SIG-M5 (cell line): ENCODE data around the gene CEACAM3.

Source experiments
- DNase-seq: peaks from one replicate; lab custom pipeline; 2025; lab: John Stamatoyannopoulos, UW

CEACAM3 gene

DNA sequence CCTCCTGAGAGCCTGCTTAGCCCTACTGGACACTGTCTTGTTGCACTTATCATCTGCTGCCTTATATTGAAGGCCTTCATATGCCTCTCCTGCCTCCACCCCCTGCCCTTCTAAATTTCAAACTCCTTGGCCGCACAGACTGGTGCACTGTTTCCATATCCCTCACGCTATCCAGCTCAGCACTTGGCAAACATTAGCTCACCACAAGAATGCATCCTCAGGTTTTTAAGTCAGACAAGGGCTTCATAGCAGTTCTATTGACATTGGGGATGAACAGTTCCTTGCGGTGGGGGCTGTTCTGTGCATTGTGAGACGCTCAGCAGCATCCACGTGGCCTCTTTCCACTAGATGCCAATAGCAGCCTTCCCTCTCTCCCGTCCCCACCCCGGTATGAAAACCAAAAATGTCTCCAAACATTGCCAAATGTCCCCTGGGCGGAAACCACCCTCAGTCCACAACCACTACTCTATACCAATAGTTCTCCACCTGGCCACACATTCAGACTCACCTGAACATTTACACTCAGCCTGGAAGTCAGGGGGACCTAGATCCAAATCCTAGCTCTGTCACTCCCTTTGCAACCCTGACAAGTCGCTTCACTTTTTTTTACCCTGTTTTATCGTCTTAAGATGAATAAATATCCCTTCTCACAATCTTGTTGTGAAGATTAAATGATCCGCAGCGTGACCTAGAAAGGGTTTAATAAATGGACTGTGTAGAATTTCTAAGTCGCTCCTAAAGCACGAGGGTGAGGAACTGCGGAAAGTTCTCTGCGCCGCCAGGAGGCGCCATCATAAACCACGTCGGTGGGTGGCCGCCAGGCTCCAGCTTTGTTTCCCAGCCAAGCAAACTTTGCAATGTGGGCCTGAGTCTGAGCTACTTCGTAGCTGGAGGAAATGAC is 3.6 kb upstream of the CEACAM3 start:
- DNase-seq = no peak

DNA sequence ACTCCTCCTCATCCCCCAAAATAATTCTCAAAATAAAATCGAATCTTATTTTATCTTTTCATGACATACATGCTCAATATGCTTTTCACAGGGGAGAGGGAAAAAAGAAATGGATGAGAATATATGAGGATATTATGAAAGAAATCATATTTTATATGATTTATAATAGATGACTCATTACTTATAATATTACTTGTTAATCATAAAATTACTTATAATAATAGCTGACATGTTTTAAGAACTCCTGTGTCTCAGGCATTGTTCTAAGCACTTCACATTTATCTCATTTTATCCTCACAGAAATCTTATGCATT is 3.0 kb upstream of the CEACAM3 start:
- no peak for DNase-seq

DNA sequence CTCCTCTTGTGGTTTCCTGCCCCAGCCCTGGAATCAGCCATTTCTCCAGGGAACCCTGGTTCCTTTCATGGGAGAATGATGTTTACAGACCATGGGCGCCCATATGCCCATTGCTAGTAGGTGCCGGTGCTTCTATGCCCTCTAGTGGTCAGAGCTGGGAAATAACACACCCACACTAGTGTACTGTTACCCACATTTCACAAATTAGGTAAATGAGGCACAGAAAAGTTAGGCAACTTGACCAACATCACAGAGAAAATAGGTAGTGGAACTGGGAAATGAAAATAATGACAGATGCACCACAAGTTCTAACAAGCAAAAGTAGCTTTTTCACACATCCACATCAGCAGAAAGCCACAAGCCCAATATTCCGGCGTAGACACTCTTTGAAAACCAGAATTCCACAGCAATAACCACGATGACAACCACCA is 1.3 kb upstream of the CEACAM3 start:
- DNase-seq = no peak

DNA sequence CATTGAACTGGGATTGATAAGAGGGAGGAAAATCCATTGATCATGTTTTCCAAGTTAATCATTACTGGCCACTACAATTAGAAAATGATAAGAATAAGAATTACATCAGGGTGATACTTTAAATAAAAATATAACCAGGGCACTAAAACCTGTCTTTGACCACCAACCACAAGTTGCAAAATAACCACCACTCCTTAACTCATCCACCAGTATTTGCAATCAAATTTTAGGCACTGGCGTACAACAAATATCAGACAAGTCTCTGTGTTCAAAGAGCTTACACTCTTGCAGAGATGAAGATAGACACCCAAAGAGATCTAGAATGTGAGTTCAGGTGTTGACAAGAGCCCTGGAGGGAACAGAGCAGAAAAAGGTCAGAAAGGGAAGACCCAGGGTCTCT is 514 bp downstream of the CEACAM3 start:
- DNase-seq = no peak

DNA sequence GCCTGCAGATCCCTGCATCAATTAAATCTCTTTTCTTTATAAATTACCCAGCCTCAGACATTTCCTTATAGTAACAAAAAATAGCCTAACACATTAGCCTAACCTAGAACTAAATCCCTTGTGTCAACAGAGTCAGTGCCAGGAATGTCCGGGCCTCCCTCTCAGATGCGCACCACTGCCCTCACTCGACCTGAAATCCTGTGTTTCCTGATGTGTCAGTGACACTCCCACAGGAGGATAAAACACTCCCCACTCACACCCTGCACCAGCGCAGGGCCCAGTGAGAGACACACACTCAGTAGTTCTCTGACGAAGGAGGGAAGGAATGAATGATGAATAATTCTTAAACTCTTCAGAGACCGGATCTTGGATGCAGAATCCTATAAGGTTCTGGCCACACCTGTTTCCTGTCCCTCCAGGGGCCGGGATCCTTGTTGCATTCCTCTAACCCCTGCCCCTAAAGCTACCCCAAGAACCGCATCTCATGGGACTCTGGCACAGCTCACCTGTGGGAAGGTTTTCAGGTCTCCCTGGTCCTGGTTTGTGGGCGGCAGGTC is 3.1 kb downstream of the CEACAM3 start:
- DNase-seq = no peak

DNA sequence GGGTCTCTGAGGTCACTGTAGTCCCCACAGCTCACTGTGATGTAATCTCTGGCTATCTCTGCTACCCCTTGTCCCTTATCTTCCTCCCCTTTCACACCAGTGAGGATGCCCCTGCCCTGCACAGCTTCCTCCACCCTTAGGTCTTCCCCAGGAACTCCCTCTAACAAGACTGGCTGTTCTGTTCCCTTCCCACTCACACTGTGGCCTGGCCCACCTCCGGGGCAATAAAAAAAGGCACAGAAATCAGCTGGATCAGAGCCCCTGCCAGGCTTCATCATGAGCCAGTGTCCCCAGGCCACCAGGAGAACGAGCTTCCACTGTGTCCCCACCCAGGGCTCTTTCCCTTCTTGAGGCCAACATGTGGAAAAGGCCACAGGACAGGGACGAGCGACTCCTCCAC is 4.6 kb downstream of the CEACAM3 start:
- DNase-seq = no peak

DNA sequence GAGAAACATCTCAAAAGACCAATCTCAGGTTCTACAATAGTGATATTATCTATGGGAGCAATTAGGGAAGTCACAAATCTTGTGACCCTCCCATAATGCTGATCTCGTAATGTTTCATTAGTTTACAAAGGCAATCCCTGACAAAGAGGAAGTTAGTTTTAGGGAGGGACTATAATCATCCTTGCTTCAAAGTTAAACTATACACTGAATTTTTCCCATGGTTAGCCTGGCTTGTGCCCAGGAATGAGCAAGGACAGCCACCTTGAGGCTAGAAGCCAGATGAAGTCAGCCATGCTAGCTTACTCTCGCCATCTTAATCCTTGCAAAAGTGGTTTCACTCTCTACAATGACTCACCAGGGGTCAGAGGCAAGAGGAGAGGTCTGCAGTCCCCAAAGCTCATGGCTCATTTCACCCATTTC is 5.4 kb downstream of the CEACAM3 start:
- peak; percentile 56 for DNase-seq

DNA sequence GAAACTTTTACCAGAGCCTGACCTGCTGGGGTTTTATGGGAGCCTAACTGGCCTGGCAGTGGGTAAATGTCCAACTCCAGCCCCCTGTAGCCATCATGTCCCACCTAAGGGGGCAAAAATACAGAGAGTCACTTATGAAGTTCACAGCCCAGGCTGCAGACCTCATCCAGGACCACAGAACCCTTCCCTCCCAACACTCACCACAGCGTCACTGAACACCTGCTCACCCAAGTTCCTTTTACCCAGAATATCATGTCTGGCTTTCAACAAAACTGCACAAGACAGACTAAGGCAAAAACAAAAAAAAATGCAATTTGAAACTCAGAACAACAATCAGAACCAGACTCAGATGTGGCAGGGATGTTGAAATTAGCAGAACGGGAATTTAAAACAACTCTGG is 6.4 kb downstream of the CEACAM3 start:
- no peak for DNase-seq

DNA sequence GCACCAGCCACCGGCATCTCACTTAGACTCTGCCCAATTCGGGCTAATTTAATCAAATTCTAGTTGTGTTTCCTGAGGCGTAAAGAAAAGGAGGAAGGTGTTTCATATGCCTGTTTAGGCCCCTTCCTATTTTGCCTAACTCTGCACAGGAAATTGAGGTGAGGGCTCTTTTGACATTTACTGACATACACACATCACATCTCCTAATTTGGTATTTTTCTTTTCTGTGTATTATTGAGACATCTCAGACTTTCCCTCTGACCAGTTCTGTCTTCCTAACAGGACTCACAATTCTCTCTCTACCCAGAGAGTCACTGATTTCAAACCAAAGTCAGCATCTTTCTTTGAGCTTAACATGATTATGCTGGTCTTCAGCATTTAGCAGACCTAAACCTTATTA is 7.9 kb downstream of the CEACAM3 start:
- no peak for DNase-seq

DNA sequence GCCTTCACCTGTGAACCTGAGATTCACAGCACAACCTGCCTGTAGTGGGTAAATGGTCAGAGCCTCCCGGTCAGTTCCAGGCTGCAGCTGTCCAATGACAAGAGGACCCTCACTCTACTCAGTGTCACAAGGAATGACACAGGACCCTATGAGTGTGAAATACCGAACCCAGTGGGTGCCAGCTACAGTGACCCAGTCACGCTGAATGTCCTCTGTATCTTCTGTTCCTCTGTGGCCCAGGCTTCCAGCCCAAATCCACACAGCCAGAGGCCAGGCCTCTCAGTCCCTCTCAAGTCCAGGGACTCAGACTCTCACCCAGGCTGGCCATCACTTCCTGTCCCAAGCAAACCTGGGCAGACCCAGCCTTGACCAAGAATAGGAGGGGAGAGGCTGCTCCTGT is 10.8 kb downstream of the CEACAM3 start:
- DNase-seq = no peak

DNA sequence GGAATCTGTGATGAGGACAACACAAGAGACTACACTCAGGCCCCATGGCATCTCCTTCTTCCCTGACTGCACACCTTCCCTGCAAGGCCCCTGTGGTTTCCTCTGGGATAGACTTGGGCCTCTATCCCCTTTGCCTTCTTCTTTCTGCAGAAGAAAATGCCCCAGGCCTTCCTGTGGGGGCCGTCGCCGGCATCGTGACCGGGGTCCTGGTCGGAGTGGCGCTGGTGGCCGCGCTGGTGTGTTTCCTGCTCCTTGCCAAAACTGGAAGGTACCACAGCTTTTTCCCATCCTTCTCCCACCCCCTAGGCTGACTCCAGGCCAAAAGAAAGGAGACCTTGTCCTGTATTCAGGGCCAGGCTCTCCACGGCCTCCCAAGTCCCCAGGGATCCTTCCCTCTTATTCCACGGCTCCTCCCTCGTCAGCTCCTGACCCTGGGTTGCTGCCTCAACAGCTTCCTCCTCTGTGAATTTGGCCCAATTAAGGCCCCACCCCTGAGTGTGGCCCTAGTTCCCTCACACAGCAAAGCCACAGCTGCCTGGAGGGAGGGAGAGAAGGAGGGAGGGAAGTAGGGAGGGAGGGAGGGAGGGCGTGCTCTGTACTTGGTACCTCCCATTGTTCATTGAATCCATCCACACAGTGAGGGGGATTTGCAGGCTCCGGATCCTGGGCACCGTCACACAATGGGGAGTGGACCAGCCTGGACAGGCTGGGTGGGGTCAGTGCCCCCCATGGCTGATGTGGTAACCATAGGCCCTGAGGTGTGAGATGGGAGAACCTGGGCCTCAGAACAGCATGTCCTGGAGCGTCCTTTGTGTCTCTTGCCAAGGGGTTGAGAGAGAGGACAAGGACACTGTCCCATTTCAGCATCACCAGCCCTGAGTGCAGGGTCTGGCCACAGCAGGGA is 12.5 kb downstream of the CEACAM3 start:
- no peak for DNase-seq

DNA sequence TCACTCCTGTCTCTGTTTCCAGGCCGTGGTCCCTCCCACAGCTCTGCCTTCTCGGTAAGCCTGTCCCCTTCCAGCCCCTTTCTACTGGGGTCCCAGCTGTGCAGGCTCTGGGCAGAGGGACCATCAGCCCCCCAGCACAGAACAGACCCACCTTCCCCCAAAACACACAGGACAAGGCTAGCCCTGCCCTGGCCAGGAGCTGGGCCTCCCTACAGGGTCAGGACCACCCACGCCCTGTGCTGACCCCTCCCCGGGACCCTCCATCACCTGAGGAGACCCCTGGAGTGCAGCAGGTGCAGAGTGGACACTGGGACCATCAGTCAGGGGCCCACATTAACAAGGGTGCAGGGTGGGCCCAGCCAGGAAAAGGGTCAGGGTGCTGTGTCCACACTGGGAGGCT is 13.9 kb downstream of the CEACAM3 start:
- no peak for DNase-seq

DNA sequence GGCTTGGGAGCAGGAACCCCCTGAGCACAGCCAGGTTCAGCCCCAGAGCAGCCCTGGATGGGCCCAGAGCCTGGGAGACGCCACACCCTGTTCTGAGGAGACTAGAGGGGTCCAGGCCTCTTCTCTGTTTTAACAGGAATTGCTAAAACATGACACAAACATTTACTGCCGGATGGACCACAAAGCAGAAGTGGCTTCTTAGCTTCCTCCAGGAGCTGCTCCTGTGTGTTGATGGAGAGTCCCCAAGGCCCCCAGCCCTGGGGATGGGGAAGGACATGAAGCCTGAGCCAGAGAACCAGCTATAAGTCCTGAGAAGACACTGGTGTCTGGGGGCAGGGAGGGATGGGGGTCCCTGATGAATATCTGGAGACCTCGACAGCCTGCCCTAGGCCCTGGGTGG is 14.6 kb downstream of the CEACAM3 start:
- DNase-seq = peak; percentile 64

DNA sequence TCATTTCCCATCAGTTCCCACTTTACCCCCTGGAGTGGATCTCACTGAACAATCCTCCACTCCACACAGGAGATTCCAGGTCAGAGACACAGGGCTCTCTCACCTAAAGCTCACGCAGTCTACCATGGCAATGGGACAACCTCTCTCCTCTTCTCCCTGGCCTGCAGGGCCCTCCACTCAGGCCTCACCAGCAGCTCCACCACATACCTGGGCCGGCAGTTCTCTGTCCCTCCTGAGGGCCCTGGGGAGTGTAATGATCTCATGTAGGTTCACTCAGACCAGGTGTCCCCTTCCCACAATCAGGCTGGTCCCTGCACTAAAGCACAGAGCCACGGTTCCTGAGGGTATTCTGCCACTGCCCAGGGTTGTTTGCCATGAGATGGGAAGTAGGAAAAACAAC is 15.6 kb downstream of the CEACAM3 start:
- DNase-seq = no peak

DNA sequence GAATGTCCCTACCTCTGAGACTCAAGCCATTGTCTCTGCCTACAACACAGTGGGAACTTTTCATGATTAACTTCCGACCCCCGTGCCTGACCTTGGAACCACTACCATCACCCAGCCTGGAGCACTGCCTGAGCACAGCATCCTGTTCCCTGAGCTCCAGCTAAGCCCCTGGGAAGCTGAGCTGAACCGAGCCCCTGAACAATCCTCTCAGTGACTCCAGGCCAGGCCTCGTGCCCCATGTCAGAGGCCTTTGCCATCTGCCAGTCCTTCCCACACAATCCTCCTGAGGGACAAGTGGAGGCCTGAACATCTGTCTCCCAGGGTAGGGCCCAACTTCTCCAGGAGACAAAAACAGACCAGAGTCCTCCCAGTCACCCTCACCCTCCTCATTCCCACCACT is 17.5 kb downstream of the CEACAM3 start:
- no peak for DNase-seq

DNA sequence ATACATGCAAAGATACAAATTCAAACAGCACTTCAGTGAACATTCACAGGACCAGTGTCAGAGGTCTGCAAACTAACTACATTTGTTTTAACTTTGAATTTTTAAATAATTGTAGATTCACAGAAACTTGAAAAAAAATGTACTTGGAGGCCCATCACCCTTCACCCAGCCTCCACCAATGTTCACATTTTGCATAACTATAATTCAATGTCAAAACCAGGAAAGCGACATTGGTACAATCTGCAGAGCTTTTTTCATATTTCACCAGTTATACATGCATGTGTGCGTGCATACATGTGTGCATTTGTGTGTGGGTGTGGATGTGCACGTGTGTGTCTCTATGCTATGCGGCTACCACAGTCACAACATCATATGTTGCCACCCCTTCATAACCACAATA is 18.9 kb downstream of the CEACAM3 start:
- DNase-seq = no peak

DNA sequence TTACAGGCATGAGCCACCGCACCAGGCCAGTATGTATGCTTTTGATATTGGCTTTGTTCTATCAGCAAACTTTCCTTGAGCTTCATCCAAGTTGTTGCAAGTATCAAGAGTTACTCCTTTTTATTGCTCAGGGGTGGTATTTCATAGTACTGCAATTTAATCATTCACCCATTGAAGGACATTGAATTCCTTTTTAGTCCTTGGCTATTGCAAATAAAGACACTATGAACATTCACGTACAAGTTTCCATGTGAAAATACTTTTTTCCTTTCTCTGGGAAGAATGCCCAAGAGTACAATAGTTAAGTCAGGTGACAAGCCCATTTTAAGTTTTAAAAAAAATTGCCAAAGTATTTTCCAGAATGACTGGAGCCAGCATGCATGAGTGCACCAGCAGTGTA is 20.4 kb downstream of the CEACAM3 start:
- DNase-seq = no peak

DNA sequence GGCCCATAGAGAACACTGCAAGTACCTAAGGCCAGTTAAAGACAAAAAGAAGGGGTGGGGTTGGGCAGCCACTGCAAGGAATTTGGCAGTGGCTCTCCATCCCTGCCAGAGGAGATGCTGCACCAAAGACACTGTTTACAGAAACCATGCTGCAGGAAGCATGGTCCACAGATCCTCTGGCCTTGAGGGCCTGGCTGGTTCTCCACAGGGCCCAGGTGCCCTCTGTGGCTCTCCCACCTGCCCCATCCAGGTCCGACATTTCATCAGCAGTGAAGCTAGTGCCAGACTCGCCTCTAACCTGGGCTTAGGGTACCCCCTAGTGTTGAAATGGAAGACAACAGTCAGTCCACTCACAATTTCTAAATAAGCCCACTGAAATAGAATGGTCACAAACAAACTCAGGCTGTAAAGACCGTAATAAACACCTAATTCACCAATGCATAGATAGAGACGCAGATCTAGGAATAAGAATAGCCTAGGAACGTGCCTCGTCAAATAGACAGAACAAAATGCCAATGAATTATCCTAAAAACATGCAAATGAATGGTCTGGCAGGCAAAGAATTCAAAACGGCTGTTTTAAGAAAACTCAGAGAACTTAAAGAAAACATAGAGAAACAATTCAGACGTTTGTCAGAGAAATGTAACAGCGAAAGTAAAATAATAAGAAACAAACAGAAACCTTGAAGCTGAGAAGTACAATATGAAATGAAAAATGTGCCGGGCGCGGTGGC is 24.8 kb downstream of the CEACAM3 start:
- no peak for DNase-seq

DNA sequence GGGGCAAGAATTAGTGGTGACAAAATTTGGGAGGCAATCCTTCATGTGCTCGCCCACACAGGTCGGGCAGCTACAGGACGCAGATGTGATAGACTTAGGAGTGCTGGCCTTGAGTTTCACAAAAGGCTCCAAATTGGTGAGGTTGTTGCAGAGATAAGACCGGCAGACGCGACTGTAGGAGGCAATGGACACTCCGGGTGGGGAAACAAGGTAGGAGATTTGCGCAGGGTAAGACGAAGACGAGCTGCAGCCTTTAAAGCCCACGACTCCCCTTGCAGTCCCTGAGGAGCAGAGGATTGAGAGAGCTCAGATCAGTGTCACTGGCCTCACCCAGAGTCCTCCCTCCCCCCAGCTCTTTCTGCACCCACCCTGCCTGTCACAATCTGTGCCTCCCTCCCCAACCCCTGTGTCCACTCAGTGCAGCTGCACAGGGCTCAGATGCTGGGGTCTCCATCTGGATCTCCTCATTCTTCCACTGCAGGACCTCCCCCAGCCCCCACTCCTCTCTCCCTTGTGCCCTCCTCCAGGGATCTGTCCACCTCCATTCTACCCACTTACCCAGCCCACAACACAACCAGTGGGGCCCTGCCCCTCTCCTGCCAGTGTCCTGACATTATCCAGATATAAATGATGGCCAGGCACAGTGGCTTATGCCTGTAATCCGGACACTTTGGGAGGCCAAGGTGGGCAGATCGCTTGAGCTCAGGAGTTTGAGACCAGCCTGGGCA is 41.8 kb downstream of the CEACAM3 start:
- DNase-seq = no peak

DNA sequence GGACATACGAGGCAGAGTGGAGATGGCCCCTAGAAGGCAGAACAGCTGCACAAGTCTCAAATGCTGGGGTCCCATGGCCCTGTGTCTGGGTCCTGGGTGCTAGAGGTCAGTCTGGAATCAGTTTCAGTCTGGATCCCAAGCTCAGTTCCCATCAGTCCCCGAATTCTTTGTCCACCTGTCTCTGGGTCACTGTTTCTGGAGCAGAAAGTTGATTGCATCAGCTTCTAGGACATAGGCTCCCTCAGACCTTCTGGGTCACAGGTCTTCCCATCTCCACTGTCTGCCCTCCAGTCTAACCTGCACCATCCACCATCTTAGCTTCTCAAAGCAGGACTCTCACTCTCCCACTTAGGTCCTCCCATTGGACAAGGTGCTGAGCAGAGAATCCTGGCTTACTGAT is 42.8 kb downstream of the CEACAM3 start:
- DNase-seq = no peak

DNA sequence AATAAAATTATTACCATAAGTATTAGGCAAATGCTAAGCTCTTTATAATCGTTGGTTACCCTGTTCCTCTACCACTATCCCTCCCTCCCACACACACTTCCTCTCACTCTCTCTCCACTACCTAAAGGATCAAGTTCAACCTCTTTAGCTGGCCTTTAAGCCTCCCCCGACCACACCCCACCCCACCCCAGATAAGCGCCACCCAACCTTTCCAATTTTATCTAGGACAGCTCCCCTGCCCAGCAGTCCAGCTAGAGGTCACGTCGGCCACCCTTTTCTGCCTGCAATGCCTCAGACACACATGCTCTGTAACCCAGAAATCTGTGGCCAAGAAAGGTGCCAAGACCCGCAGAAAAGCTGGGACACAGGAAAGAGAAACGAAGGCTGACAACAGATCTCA is 47.0 kb downstream of the CEACAM3 start:
- no peak for DNase-seq

DNA sequence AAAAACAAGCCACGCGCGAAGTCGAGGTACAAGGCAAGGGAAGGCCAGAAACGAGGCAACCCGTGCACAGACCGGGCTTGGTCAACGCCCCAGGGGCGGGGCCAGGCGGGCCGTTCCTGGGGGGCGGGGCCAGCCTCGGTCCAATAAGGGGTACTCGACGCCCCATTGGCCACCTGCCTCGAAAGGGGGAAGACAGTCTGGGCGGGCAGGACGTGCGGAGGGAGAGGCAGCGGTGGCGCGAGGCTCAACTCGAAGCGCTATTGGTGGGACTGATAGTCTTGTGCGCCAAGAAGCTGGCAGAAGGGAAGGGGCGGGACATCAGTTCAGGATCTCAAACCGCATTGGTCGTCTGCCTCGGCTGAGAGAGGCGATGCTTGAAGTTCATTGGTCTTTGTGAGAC is 48.2 kb downstream of the CEACAM3 start, which contains the start of gene LYPD4:
Gene LYPD4 (minus strand): TSS at position 83 of the 400 bp plus-strand sequence. CDS start 5,398 bp downstream, outside the sequence.
- no peak for DNase-seq
